ENCODE results near the gene EPS15.
A peak's percentile ranks its signal among the peaks of the same experiment; 100 is the strongest.
"Not testable (repeated sequence)": the region's sequence is repeated elsewhere in the genome, so short reads cannot be mapped to it uniquely, and the experiment has no call there.

EPS15 gene

DNA sequence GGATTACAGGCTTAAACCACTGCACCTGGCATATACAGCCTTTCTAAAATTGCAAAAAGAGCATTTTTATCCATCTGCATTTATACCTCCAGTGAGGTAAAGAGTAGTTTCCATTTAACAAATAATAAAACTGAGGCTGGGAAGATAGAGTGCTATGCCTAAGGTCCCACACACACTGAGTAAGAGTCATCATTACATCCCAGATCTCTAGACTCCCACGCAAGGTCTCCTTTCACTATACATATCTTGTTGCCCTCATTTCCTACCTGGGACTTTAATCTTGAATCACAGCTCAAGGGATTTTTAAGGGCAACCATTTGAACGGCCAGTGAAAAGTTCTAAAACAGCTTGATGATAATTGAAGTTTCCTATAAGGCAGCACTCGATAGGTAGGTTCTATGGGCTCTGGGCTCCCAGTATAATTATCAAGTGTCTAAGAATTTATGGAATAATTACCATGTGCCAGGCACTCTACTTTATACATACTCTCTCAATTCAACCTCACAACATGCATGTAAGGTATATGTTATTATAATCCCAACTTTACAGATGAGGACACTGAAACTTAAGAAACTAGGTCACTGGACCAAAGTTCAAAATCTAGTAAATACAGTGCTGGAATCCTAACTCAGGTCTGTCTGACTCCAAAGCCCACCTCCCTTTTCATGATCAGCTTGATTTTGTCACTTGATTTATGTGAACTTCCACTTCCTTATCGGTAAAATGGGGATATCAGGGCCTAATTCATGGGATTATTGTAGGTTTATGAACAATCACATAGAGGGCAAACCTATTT is 23.3 kb upstream of the EPS15 start:
- no peak for DNase-seq

DNA sequence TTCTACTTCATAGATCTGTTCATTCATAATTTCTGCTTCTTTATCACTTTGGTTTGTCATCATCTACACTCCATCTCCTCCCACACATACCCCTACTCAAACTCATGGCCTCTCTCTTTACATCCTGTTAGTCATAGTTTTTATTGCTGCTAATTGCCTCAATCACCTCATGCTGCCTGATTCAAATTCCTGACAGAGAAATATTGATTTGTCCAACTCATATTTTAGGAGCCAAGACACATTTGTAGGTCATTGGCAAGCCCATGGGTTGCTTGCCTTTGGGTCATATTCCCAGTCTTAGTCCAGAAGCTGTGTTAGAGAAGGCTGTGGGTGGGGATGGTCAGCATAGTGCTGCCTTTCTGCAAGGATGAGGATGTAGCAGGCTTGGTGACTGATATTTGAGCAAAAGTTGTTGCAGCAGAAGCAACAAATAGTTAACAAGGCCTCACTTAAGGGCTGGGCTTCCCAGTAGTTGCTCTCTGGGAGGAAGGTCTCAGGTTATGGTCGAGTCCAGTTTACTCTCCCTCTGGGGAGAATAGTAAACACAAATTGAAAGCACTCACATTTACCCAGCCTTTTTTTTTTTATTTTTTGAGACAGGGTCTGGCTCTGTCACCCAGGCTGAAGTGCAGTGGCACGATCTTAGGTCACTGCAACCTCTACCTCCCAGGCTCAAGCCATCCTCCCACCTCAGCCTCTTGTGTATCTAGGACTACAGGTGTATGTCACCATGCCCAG is 22.4 kb upstream of the EPS15 start:
- no peak for DNase-seq

DNA sequence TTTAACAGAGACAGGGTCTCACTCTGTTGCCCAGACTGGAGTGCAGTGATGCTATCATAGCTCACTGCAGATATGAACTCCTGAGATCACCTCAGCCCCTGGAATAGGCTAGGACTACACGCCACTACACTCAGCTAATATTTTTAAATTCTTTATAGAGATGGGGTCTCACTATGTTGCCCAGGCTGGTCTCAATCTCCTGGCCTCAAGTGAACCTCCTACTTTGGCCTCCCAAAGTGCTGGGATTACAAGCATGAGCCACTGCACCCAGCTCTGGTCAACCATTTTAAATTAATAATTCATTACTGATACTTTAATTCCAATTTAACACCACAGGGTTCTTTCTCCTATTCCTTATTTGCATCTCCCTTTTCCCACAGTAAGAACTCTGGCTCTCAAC is 18.5 kb upstream of the EPS15 start:
- no peak for DNase-seq

- peak; percentile 45 for DNase-seq
Observed at GRCh38 chr1:51535006-51535592, 16.0 kb upstream of the EPS15 start.

- no peak for DNase-seq
Observed at GRCh38 chr1:51534447-51534846, 15.4 kb upstream of the EPS15 start.

- DNase-seq = no peak
Observed at GRCh38 chr1:51532853-51533252, 13.8 kb upstream of the EPS15 start.

GRCh38 chr1:51530447-51530846 is 11.4 kb upstream of the EPS15 start:
- not testable (repeated sequence) for DNase-seq

DNA sequence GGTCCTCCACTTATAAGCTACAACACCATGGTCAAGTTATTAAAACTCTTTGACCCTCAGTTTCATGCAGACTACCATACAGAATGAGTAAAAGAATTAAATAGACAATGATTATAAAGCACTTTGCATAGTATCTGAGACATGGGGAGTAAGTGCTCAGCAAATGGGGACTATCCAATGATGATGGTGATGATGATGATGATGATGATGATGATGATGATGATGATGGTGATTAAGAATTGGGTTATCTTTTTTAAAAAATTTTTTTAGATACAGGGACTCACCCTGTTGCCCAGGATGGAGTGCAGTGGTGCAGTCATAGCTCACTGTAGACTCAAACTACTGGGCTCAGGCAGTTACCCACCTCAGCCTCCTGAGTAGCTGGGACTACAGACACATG is 8.1 kb upstream of the EPS15 start:
- DNase-seq = no peak

DNA sequence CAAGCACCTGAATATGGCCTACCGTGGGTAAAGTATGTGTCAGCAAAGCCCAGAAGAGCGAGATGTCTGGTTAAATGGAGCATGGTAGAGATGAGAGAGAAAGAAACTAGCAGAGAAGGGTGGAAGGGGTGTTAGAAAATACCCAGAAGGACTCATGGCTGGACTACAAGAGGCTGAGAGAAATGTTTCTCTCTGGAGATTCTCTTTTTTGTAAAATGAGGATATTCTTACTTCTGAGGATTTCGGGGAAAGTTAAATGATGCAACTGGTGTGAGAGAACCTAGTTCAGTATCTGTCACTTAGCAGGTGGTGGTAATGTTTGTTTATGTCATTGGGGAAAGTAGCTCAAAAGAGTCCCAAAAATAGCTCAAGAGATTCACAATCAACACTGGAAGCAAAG is 7.2 kb upstream of the EPS15 start:
- no peak for DNase-seq

GRCh38 chr1:51525295-51525694 is 6.2 kb upstream of the EPS15 start:
- no peak for DNase-seq

DNA sequence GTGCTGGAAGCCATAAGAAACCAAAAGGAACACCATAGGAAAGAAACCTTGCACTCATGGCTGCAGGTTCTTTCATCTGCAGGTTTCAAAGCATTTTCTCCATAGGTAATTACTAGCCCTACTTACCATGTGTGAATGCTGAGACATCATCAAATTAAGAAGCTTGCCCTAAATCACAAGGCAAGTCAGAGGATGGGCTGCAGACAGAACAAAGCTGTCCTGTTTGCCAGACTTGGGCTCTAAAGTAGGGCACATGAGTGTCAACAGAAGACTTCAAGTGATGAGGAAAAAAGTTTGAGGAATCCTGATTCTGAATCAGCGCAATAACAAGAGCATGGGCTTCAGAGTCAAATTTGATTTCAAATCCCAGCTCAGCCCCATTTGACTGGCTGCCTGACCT is 5.8 kb upstream of the EPS15 start:
- DNase-seq = no peak

GRCh38 chr1:51523931-51524330 is 4.9 kb upstream of the EPS15 start:
- no peak for DNase-seq

- no peak for DNase-seq
Observed at GRCh38 chr1:51520700-51521248, 1.7 kb upstream of the EPS15 start.

DNA sequence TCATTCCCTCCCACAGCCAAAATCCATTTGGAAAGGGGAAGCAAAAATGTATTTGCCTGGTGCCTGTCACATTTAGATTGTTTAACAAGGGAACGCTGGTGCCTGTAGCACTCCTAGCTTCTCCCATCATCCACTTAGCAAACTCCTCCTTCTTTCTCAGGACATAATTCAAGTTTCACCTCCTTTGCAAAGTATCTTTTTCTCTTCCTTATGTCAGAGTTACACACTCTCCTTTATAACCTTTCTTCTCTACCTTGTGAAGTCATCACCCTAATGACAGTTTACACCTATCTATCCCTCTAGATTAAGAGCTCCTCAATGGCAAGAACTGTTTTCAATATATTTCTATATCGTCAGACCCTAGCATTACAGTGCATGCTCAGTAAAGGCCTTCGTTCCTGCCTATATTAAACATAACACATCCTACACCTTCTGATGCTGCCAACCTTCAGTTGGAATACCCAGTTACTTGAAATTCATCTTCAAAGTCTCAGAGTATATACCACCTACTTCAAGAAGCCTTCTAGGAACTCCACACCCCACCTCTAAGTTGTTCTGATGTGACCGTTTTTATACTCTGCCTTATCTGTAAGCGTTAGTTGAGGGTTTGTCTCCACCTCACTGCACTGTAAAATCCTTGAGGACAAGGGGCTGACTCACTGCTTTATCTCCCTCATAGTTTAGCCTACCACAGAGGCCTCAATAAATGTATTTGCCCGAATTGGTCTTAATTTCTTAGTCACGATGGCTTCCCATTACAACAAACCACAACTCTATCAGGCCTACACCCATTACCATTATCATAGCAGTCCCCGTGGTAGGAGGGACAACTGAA is 1.0 kb upstream of the EPS15 start:
- no peak for DNase-seq

DNA sequence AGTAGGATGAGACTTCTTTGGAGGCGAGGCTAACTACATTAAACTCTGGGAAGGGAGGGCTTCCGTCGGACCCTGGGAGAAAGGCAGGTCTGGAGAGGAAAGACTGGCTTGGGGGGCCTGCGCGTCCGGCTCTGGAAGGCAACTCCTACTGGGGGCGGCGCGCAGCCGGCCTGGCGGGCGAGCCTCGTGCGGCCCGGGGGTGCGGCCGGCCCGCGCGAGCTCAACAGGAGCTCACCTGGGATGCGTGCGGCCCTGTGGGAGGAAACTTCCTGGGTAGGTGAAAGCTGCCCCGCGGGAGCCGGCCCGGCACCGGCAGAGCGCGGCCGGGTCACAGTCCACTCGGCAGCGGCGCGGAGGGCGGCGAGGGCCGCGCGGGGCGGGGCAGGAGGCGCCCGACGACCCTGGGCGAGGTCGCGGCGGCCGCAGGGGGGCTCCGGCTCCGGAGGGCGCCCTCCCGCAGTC is 449 bp downstream of the EPS15 start:
- DNase-seq = peak; percentile 66

GRCh38 chr1:51518033-51518585 is 957 bp downstream of the EPS15 start:
- DNase-seq = peak; percentile 55

- DNase-seq = no peak
Observed at GRCh38 chr1:51517361-51518032, 1.6 kb downstream of the EPS15 start.

DNA sequence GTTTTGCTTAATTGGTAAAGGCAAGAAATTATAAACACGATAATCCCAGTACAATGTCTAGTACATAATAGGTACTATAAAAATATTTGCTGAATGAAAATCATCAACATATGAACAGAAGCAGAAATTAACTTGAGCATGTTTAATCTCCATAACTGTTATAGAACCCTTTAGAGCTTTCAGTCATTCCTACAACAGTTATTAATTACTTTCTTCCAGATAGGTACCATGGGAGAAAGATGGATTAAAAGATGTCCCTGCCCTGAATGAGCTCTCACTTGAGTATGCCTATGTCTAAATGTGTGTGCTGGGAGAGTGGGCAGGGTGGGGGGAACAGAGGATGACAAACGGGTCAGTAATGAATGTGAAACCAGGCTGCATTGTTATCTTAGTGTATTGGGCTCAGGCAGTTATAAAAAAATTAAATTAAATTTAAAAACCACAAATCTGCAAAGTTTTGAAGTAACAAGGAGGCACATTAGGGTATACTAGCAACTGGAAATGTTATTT is 2.4 kb downstream of the EPS15 start:
- DNase-seq = no peak

GRCh38 chr1:51515982-51516648 is 3.0 kb downstream of the EPS15 start:
- no peak for DNase-seq

DNA sequence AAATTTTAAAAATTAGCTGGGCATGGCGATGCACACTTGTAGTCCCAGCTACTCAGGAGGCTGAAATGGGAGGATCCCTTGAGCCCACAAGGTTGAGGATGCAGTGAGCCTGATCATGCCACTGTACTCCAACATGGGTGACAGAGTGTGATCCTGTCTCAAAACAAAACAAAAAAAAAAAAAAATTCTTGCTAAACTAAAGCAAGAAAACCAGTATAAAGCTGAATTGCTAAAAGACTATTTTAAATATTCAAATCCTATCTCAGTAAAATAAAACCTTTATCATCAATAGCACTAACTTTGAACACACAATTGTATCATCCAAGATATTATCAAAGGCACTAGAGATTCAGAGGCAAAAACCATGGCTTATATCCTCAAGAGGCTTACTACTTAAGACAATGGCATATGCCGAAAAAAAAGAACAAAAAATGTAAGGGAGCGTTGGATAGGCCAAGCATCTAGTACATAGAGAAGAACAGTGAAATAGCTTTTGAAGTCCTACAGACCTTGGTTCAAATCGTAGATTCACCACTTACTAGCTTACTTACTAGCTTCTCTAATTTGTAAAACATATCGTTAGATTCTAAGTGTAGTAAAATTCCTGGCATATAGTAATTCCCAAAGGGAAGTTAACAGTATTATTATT is 3.6 kb downstream of the EPS15 start:
- no peak for DNase-seq
